Brain microvascular endothelial cell (primary cell): ENCODE results near the gene EXD1.
"Not testable (repeated sequence)": the region's sequence is repeated elsewhere in the genome, so short reads cannot be mapped to it uniquely, and the experiment has no call there.

Experiments
- DNase-seq: peaks from one replicate; pipeline ENCODE4 v3.0.0-alpha.2; 2020
- H3K27ac ChIP-seq: fragments of 250-450 bp; sonication (Bioruptor Pico); 2 replicates; pipeline ENCODE4 v1.5.1; 2020; ENCODE audit warnings: mild to moderate bottlenecking, moderate library complexity
- H3K27me3 ChIP-seq: fragments of 250-450 bp; sonication (Bioruptor Pico); replicated peaks from 2 replicates; pipeline ENCODE4 v1.5.1; 2020; ENCODE audit warnings: mild to moderate bottlenecking
- H3K36me3 ChIP-seq: fragments of 250-450 bp; sonication (Bioruptor Pico); replicated peaks from 2 replicates; pipeline ENCODE4 v1.5.1; 2020; ENCODE audit warnings: mild to moderate bottlenecking
- H3K4me3 ChIP-seq: 2 replicates; pipeline ENCODE4 v1.5.1; 2011; ENCODE audit warnings: low read depth, mild to moderate bottlenecking, control low read depth, low read length, moderate library complexity
- CTCF ChIP-seq: IDR thresholded peaks from 2 replicates; pipeline ENCODE4 v1.5.1; 2011; ENCODE audit warnings: low read depth, mild to moderate bottlenecking, moderate library complexity, low read length, control low read depth, inconsistent platforms; ENCODE audit errors: missing control alignments
- in situ Hi-C: cut with HindIII; loops from 2 replicates; pipeline ENCODE4 v1.10.0; 2017; ENCODE audit warnings: low sequenced_read_pairs, low pct_ligation_motif_present

EXD1 gene

GRCh38 chr15:41263891-41264351 lies 33.4 kb upstream of the EXD1 start:
- DNase-seq, result no peak
- Histone ChIP-seq H3K27me3 (no peaks in the 10 kb centered on the region), H3K4me3 (no peak overlapping the region), H3K36me3 (peaks cover 20% of the 10 kb centered on the region), H3K27ac (no peak overlapping the region)
- in situ Hi-C loops, result no loop called here
- no peak for TF ChIP-seq CTCF

- no peak for DNase-seq
- H3K27ac ChIP-seq, result no peak overlapping the region
- no peaks in the 10 kb centered on the region for H3K27me3 ChIP-seq
- in situ Hi-C loops, result no loop called here
- no peak overlapping the region for H3K4me3 ChIP-seq
- TF ChIP-seq CTCF, result no peak
- H3K36me3 ChIP-seq, result peaks cover 24% of the 10 kb centered on the region
These were observed 32.0 kb upstream of the EXD1 start for GRCh38 chr15:41262571-41262970.

- H3K27me3 ChIP-seq, DNase-seq, H3K4me3 ChIP-seq, in situ Hi-C loops, H3K27ac ChIP-seq: not testable (repeated sequence)
- H3K36me3 ChIP-seq, result peaks cover 27% of the 10 kb centered on the region
These were observed 30.4 kb upstream of the EXD1 start for GRCh38 chr15:41260924-41261323.

- H3K4me3 ChIP-seq, result no peak overlapping the region
- H3K27ac ChIP-seq, result no peak overlapping the region
- no peak for DNase-seq
- TF ChIP-seq CTCF, result no peak
- peaks cover 32% of the 10 kb centered on the region for H3K36me3 ChIP-seq
- no peaks in the 10 kb centered on the region for H3K27me3 ChIP-seq
- in situ Hi-C loops, result no loop called here
These were observed 29.1 kb upstream of the EXD1 start for GRCh38 chr15:41259546-41260189.

GRCh38 chr15:41258750-41259471 lies 28.4 kb upstream of the EXD1 start:
- no peak overlapping the region for H3K27ac ChIP-seq
- in situ Hi-C loops, result no loop called here
- no peak for TF ChIP-seq CTCF
- peaks cover 30% of the 10 kb centered on the region for H3K36me3 ChIP-seq
- no peak overlapping the region for H3K4me3 ChIP-seq
- DNase-seq, result no peak
- no peaks in the 10 kb centered on the region for H3K27me3 ChIP-seq

- Histone ChIP-seq H3K27me3 (no peaks in the 10 kb centered on the region), H3K27ac (no peak overlapping the region), H3K36me3 (peaks cover 19% of the 10 kb centered on the region), H3K4me3 (no peak overlapping the region)
- in situ Hi-C loops, result no loop called here
- no peak for DNase-seq
- no peak for TF ChIP-seq CTCF
These were observed 26.1 kb upstream of the EXD1 start for GRCh38 chr15:41256577-41257038.
